ENCODE measurements around the gene LIFR. TPM values are rescaled to one million over a fixed set of nuclear protein-coding genes. Genes with fewer than 3 reads are reported as not detected.

Gene LIFR
- total RNA-seq, 1 donor from 2014 or later: 116 TPM

- H3K27ac ChIP-seq: no peak overlapping the region
- TF ChIP-seq CTCF (IDR thresholded peaks at IDR 0.05): no peak
- H3K9me3 ChIP-seq: no peaks in the 10 kb centered on the region
- H3K4me1 ChIP-seq: peaks cover 20 to 21% of the 10 kb centered on the region in 2 donors
- intact Hi-C loops (cut with DNase I): no loop called here
- peaks cover 0 to 1% of the 10 kb centered on the region in 2 donors for H3K36me3 ChIP-seq
- H3K4me3 ChIP-seq: no peak overlapping the region
- no peak for DNase-seq (ENCODE audit: low spot score in 2 of 2)
- H3K27me3 ChIP-seq: no peaks in the 10 kb centered on the region
Measured at GRCh38 chr5:38473008-38473407, 83.4 kb downstream of the LIFR start.

GRCh38 chr5:38472541-38472940 is 83.9 kb downstream of the LIFR start:
- H3K27ac ChIP-seq: no peak overlapping the region

GRCh38 chr5:38471709-38472108 is 84.7 kb downstream of the LIFR start:
- H3K36me3 ChIP-seq: no peaks in the 10 kb centered on the region
- H3K9me3 ChIP-seq: no peaks in the 10 kb centered on the region
- H3K27ac ChIP-seq: no peak overlapping the region
- H3K27me3 ChIP-seq: no peaks in the 10 kb centered on the region
- intact Hi-C loops (cut with DNase I): no loop called here
- no peak overlapping the region for H3K4me3 ChIP-seq
- peaks cover 27 to 33% of the 10 kb centered on the region in 2 donors for H3K4me1 ChIP-seq
- no peak for DNase-seq (ENCODE audit: low spot score in 2 of 2)
- no peak for TF ChIP-seq CTCF (IDR thresholded peaks at IDR 0.05)

More at GRCh38 chr5:38472541-38472940, 83.9 kb downstream of the LIFR start:
- no peaks in the 10 kb centered on the region for H3K9me3 ChIP-seq
- H3K36me3 ChIP-seq: no peaks in the 10 kb centered on the region
- no peak overlapping the region for H3K4me3 ChIP-seq
- no peak for DNase-seq (ENCODE audit: low spot score in 2 of 2)
- intact Hi-C loops (cut with DNase I): no loop called here
- TF ChIP-seq CTCF (IDR thresholded peaks at IDR 0.05): no peak
- H3K4me1 ChIP-seq: peaks cover 25 to 26% of the 10 kb centered on the region in 2 donors
- no peaks in the 10 kb centered on the region for H3K27me3 ChIP-seq

DNA sequence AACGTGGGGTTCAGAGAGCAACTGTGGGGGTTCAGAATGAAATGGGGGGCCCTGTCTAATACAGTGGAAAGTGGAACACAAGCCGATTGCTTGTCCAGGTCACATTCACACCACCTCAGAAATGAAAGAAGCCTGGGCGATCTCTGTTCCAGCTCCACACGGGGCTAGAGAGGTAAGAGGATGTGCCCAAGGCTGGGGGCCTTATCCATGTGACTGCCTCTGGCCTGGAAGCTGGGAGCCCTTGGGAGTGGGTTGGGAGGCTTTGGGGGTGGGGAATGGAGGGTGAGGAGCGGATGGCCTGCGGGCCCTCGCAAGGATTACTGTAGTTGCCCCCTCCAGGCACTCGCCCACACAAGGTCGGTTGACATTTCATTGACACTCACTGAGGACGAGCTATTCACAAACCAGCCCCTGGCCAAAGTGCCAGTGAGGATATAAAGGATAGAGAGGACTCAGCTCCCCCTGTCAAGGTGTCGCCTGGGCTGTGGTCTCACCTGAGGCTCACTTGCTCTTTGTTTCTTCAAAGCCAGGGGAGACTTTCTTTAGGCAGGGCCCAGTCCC is 86.7 kb downstream of the LIFR start:
- no peak for DNase-seq (ENCODE audit: low spot score in 2 of 2)
- intact Hi-C loops (cut with DNase I): loop anchor here (2.0 to 5.0 kb wide), 3 partner anchors 77 to 608 kb away; partner anchors contain the start of gene OSMR
- H3K4me3 ChIP-seq: peak overlapping the region in 1 of 2 donors; percentile 36

GRCh38 chr5:38468978-38469706 is 87.3 kb downstream of the LIFR start:
- no peak for TF ChIP-seq CTCF (IDR thresholded peaks at IDR 0.05)
- Histone ChIP-seq H3K27ac (peak overlapping the region; percentile 91 to 95), H3K36me3 (no peaks in the 10 kb centered on the region), H3K4me1 (peaks cover 27 to 52% of the 10 kb centered on the region in 2 donors), H3K4me3 (peak overlapping the region in 1 of 2 donors; percentile 36), H3K27me3 (no peaks in the 10 kb centered on the region), H3K9me3 (no peaks in the 10 kb centered on the region)
- intact Hi-C loops (cut with DNase I): loop anchor here (2.0 to 5.0 kb wide), 3 partner anchors 78 to 608 kb away; partner anchors contain the start of gene OSMR
- peak in 1 of 2 donors; percentile 82 for DNase-seq (ENCODE audit: low spot score in 2 of 2)

More for the DNA sequence above, 86.7 kb downstream of the LIFR start:
- Histone ChIP-seq H3K9me3 (no peaks in the 10 kb centered on the region), H3K27ac (peak overlapping the region; percentile 91 to 95), H3K27me3 (no peaks in the 10 kb centered on the region), H3K36me3 (no peaks in the 10 kb centered on the region), H3K4me1 (peaks cover 27 to 45% of the 10 kb centered on the region in 2 donors)
- TF ChIP-seq CTCF (IDR thresholded peaks at IDR 0.05): no peak
